Esophagus muscularis mucosa (tissue), 4 donors: ENCODE results near the gene SYNGR1. TPM values are rescaled to one million over a fixed set of nuclear protein-coding genes. Genes with fewer than 3 reads are reported as not detected.

Source experiments
- DNase-seq: peaks from one replicate; pipeline ENCODE4 v3.0.0-alpha.2; 2017; ENCODE audit errors: extremely low spot score
- H3K27ac ChIP-seq, 4 donors: fragments of 200-600 bp; sonication (generic); replicated peaks in 1 of 4; 1 replicate in 3 of 4; 2 replicates in 1 of 4; pipeline ENCODE4 v1.5.1; 2016 to 2019; ENCODE audit warnings: mild to moderate bottlenecking in 1 of 4
- H3K27me3 ChIP-seq, 4 donors: fragments of 200-600 bp; sonication (generic); one replicate each; pipeline versions ENCODE4 v1.5.1 to v1.6.0; 2016 to 2019
- H3K36me3 ChIP-seq, 4 donors: fragments of 200-600 bp; sonication (generic); one replicate each; pipeline ENCODE4 v1.5.1; 2016 to 2019
- H3K4me1 ChIP-seq, 4 donors: fragments of 200-600 bp; sonication (generic); one replicate each; pipeline ENCODE4 v1.5.1; 2016 to 2019
- H3K4me3 ChIP-seq, 4 donors: fragments of 200-600 bp; sonication (generic); 1 replicate in 2 of 4; 2 replicates in 2 of 4; pipeline ENCODE4 v1.5.1; 2016 to 2019; ENCODE audit warnings: mild to moderate bottlenecking in 4 of 4, moderate library complexity in 1 of 4
- H3K9me3 ChIP-seq, 4 donors: fragments of 200-600 bp; sonication (generic); 1 replicate in 3 of 4; 2 replicates in 1 of 4; pipeline ENCODE4 v1.5.1; 2016 to 2019
- EP300 ChIP-seq: sonication (generic); formaldehyde crosslinking; IDR thresholded peaks from one replicate; pipeline ENCODE4 v1.6.1; 2017; ENCODE audit warnings: antibody characterized with exemption
- POLR2A ChIP-seq: fragments of 450-650 bp; IDR thresholded peaks from one replicate; pipeline ENCODE4 v1.6.1; 2017; ENCODE audit warnings: antibody characterized with exemption, moderate library complexity, mild to moderate bottlenecking, low read depth
- POLR2AphosphoS5 ChIP-seq, 2 donors: sonication (generic); formaldehyde crosslinking; IDR thresholded peaks; one replicate each; pipeline ENCODE4 v1.6.1; 2017; ENCODE audit warnings: antibody characterized with exemption in 2 of 2
- WGBS: methylation state at CpG from one replicate; pipeline ENCODE4 v1.1.5; 2018; 5-methylcytosine and 5-hydroxymethylcytosine counted together
- intact Hi-C: fragments of 100-400 bp; cut with DNase I; formaldehyde crosslinking; loops from one replicate; pipeline ENCODE4 v1.15.1; 2023
- total RNA-seq, 4 donors: library from RNA; depleted of rRNA; stranded (reverse); fragments of >200 nt; gene quantifications; one replicate each; pipeline versions ENCODE4 v1.1.0 to v1.2.1, GENCODE V29; 2016
- TF ChIP-seq, protein P1 (sequence below), 3 experiments: fragments of 200-600 bp in 2 of 3; fragments of 450-650 bp in 1 of 3; sonication (generic) in 2 of 3; IDR thresholded peaks; one replicate each; pipeline ENCODE4 v1.5.1; 2017 to 2019; ENCODE audit warnings: antibody characterized with exemption in 3 of 3, mild to moderate bottlenecking in 2 of 3, moderate library complexity in 1 of 3

Gene SYNGR1
- total RNA-seq, 4 donors from 2014 or later, result 14.4 to 29.4 (median 24.0) TPM

DNA sequence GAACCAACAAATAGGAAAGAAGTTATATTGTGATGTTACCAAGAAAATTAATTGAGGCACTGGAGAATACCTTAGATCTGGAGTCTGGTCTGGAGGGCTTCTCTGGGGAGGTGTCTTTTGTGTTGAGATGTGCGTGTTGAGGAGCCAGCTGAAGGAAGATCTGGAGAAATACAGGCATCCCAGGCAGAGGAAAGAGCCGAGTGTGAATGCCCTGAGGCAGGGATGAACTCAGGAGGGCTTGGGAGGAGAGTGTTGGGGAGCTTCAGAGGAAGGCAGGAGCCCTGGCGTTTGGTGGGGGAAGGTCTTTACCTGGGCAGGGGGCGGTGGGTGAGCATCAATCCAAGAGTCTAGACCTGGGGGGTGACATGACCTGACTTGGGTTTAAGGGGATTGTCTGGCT, 13.1 kb downstream of the SYNGR1 start:
- no peak overlapping the region for H3K4me3 ChIP-seq
- no peak for DNase-seq
- H3K27me3 ChIP-seq, result no peaks in the 10 kb centered on the region
- intact Hi-C loops, result no loop called here
- peaks cover 5 to 35% (median 25%) of the 10 kb centered on the region in 4 donors for H3K4me1 ChIP-seq
- H3K27ac ChIP-seq, result no peak overlapping the region
- peaks cover 0 to 17% (median 8%) of the 10 kb centered on the region in 4 donors for H3K36me3 ChIP-seq
- no peak for TF ChIP-seq POLR2AphosphoS5 (IDR thresholded peaks at IDR 0.05)
- TF ChIP-seq EP300, result no peak
- TF ChIP-seq, protein P1, sequence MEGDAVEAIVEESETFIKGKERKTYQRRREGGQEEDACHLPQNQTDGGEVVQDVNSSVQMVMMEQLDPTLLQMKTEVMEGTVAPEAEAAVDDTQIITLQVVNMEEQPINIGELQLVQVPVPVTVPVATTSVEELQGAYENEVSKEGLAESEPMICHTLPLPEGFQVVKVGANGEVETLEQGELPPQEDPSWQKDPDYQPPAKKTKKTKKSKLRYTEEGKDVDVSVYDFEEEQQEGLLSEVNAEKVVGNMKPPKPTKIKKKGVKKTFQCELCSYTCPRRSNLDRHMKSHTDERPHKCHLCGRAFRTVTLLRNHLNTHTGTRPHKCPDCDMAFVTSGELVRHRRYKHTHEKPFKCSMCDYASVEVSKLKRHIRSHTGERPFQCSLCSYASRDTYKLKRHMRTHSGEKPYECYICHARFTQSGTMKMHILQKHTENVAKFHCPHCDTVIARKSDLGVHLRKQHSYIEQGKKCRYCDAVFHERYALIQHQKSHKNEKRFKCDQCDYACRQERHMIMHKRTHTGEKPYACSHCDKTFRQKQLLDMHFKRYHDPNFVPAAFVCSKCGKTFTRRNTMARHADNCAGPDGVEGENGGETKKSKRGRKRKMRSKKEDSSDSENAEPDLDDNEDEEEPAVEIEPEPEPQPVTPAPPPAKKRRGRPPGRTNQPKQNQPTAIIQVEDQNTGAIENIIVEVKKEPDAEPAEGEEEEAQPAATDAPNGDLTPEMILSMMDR (IDR thresholded peaks at IDR 0.05), result no peak
- no peak for TF ChIP-seq POLR2A
- no peaks in the 10 kb centered on the region for H3K9me3 ChIP-seq
- WGBS, result 89% methylated on average over 4 of the region's 4 CpGs

DNA sequence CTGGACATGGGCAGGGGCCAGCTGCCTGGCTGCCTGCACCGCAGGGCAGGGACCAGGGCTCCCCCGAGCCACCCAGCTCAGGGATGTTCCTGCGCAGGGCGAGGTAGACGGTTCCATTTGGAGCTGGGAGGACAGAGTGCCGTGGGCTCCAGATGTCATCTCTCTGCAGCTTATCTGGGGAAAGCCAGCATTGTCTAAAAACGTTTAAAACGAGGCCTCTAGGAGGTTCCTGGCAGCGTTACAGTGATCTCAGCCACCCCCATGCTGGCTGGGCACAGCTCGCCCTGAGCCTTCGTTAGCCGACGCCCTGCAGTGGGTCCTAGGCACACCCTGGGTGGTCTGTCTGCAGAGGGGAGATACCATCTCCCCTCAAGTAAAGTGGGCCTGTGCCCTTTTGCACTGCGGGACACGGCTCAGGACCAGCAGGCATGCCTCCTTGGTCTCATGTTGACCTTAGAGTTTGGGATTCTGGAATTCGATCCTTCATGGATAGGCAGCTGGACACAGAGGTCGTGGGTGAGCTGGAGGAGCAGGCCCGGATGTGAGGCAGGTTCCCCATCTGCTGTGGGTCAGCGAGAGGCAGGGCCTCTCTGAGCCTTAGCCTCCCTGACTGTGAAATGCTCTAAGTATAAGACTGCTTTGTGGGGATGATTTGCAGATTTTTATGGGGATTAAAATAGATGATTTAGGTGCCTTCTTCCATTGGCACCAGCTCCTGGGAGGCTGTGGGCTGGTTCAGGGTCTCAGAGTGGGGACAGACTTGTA, 14.1 kb downstream of the SYNGR1 start:
- intact Hi-C loops, result no loop called here
- Histone ChIP-seq H3K36me3 (peaks cover 0 to 10% (median 3%) of the 10 kb centered on the region in 4 donors), H3K27ac (peak overlapping the region; percentile 34 to 49 (median 40)), H3K4me3 (no peak overlapping the region), H3K9me3 (no peaks in the 10 kb centered on the region), H3K27me3 (no peaks in the 10 kb centered on the region), H3K4me1 (peaks cover 5 to 36% (median 28%) of the 10 kb centered on the region in 4 donors)
- 55% methylated on average over 14 of the region's 19 CpGs for WGBS
- DNase-seq, result no peak
- TF ChIP-seq EP300, result no peak
- no peak for TF ChIP-seq POLR2A
- TF ChIP-seq, protein P1 (IDR thresholded peaks at IDR 0.05), result no peak
- no peak for TF ChIP-seq POLR2AphosphoS5 (IDR thresholded peaks at IDR 0.05)

DNA sequence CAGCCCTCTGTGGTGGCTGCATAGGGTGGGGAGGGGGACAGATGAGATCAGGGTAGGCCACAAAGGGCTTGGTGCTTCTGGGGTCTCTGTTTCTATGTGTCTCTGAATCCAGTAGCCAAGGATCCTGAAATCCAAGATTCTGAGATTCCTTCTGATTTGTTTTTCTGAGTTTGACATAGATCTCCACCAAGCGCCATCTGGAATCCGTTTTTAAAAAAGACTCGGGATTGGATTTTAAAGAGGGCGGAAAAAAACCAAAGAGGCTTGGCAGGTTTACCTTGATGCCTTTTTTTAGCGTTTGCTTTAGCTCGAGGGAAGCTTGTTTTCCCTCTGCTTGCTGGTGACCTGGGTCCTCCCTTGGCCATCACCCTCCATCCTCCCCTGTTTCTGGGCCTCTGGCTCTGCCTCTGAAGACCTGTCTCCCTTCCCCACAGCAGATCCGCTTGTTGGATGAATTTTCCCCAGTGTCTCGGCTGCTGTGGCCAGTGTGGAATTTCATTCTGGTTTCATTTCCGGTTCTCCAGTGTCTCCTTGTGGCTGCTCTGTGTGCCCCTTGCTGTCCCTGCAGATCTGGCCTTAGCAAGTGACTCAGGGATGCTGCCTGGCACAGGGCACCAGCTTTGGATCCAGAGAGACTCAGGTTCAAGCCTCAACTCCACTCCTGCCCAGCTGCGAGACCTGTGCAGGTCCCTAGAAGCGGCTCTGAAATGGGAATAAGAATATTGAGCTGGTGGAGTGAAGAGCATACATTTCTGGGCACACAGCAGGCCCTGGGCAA, 15.1 kb downstream of the SYNGR1 start:
- no peaks in the 10 kb centered on the region for H3K9me3 ChIP-seq
- H3K27ac ChIP-seq, result peak overlapping the region; percentile 34 to 49 (median 40)
- TF ChIP-seq EP300 (no peak), POLR2A (no peak), POLR2AphosphoS5 (IDR thresholded peaks at IDR 0.05) (no peak)
- TF ChIP-seq, protein P1 (IDR thresholded peaks at IDR 0.05), result peak in 1 of 3 experiments; percentile 20
- peaks cover 0 to 10% (median 2%) of the 10 kb centered on the region in 4 donors for H3K36me3 ChIP-seq
- intact Hi-C loops, result no loop called here
- WGBS, result 60% methylated on average over 11 of the region's 11 CpGs
- H3K4me3 ChIP-seq, result no peak overlapping the region
- no peaks in the 10 kb centered on the region for H3K27me3 ChIP-seq
- peaks cover 5 to 36% (median 28%) of the 10 kb centered on the region in 4 donors for H3K4me1 ChIP-seq
- DNase-seq, result no peak

DNA sequence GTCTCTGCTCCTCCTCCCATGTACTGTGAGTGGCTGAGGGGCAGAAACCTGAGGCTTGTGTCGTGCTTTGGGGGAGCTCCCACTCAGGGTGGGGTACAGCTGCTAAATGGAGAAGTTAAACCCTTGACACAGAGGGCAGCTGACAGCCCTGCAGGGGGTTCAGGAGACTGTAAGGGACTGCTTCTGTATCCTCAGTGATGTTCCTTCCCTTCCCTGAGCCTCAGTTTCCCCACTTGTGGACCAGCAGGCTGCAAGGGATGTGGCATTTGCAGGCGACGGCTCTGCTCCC, 15.6 kb downstream of the SYNGR1 start:
- no peaks in the 10 kb centered on the region for H3K9me3 ChIP-seq
- peaks cover 5 to 36% (median 28%) of the 10 kb centered on the region in 4 donors for H3K4me1 ChIP-seq
- peaks cover 0 to 10% (median 2%) of the 10 kb centered on the region in 4 donors for H3K36me3 ChIP-seq
- no peak for TF ChIP-seq POLR2AphosphoS5 (IDR thresholded peaks at IDR 0.05)
- TF ChIP-seq, protein P1 (IDR thresholded peaks at IDR 0.05), result no peak
- no peak for TF ChIP-seq EP300
- no peak for TF ChIP-seq POLR2A
- H3K4me3 ChIP-seq, result no peak overlapping the region
- 93% methylated on average over 3 of the region's 3 CpGs for WGBS
- no peak for DNase-seq
- H3K27me3 ChIP-seq, result no peaks in the 10 kb centered on the region
- peak overlapping the region in 2 of 4 donors; percentile 45 to 49 for H3K27ac ChIP-seq
- intact Hi-C loops, result no loop called here
